Measurements from ENCODE around the gene PCDHGC5.

PCDHGC5 gene

GRCh38 chr5:141488591-141489561, at the start of gene PCDHGC5:
PCDHGC5 (plus strand) TSS chr5:141489081; CDS start chr5:141489241, 160 bp downstream.
- DNase-seq (ENCODE audit: low read depth in 2 of 2), result no peak

- DNase-seq (ENCODE audit: low read depth in 2 of 2), result no peak
Measured at GRCh38 chr5:141439411-141440141, 49.3 kb upstream of the PCDHGC5 start.

GRCh38 chr5:141440341-141440740, 48.5 kb upstream of the PCDHGC5 start:
- DNase-seq (ENCODE audit: low read depth in 2 of 2), result no peak

- DNase-seq (ENCODE audit: low read depth in 2 of 2), result no peak
Measured at GRCh38 chr5:141441571-141442170, 47.2 kb upstream of the PCDHGC5 start.

- no peak for DNase-seq (ENCODE audit: low read depth in 2 of 2)
Measured at GRCh38 chr5:141465351-141465750, 23.5 kb upstream of the PCDHGC5 start.

- DNase-seq (ENCODE audit: low read depth in 2 of 2), result peak in 1 of 2 donors; percentile 24
Measured at GRCh38 chr5:141475625-141476131, 13.2 kb upstream of the PCDHGC5 start, which contains the start of gene PCDHGC3. PCDHGC3 (plus strand) TSS chr5:141475966; CDS start chr5:141476117, 151 bp downstream.

GRCh38 chr5:141476132-141476911, 12.6 kb upstream of the PCDHGC5 start:
- no peak for DNase-seq (ENCODE audit: low read depth in 2 of 2)

- no peak for DNase-seq (ENCODE audit: low read depth in 2 of 2)
Measured at GRCh38 chr5:141477044-141477575, 11.8 kb upstream of the PCDHGC5 start.

- DNase-seq (ENCODE audit: low read depth in 2 of 2), result no peak
Measured at GRCh38 chr5:141477815-141478214, 11.1 kb upstream of the PCDHGC5 start.

GRCh38 chr5:141478321-141478945, 10.4 kb upstream of the PCDHGC5 start:
- DNase-seq (ENCODE audit: low read depth in 2 of 2), result no peak

GRCh38 chr5:141479776-141480175, 9.1 kb upstream of the PCDHGC5 start:
- no peak for DNase-seq (ENCODE audit: low read depth in 2 of 2)

- no peak for DNase-seq (ENCODE audit: low read depth in 2 of 2)
Measured at GRCh38 chr5:141483902-141484301, 5.0 kb upstream of the PCDHGC5 start.

- DNase-seq (ENCODE audit: low read depth in 2 of 2), result no peak
Measured at GRCh38 chr5:141484310-141484640, 4.6 kb upstream of the PCDHGC5 start.

- DNase-seq (ENCODE audit: low read depth in 2 of 2), result no peak
Measured at GRCh38 chr5:141484641-141485311, 4.1 kb upstream of the PCDHGC5 start, which contains the start of gene PCDHGC4. PCDHGC4 (plus strand) TSS chr5:141485030; CDS start chr5:141485174, 144 bp downstream.

- no peak for DNase-seq (ENCODE audit: low read depth in 2 of 2)
Measured at GRCh38 chr5:141485321-141486055, 3.4 kb upstream of the PCDHGC5 start.

- DNase-seq (ENCODE audit: low read depth in 2 of 2), result no peak
Measured at GRCh38 chr5:141486091-141486490, 2.8 kb upstream of the PCDHGC5 start.

GRCh38 chr5:141487131-141487530, 1.8 kb upstream of the PCDHGC5 start:
- DNase-seq (ENCODE audit: low read depth in 2 of 2), result no peak

- DNase-seq (ENCODE audit: low read depth in 2 of 2), result no peak
Measured at GRCh38 chr5:141489841-141490240, 960 bp downstream of the PCDHGC5 start.

- no peak for DNase-seq (ENCODE audit: low read depth in 2 of 2)
Measured at GRCh38 chr5:141490271-141490670, 1.4 kb downstream of the PCDHGC5 start.

Measured in stimulated activated CD4-positive, alpha-beta T cell treated with anti-CD3 and anti-CD28 coated beads, Interleukin-1b, Interleukin-23, amount 100 ng/mL, for 1 hour (primary cell).